ENCODE results near the gene RBM22.

Gene RBM22

GRCh38 chr5:150706776-150707390 is 6.0 kb upstream of the RBM22 start:
- Histone ChIP-seq H3K4me3 (ENCODE audit: low read depth in 1 of 2, low read length in 2 of 2) (no peak overlapping the region), H3K27ac (ENCODE audit: low read length) (no peak overlapping the region), H3K36me3 (ENCODE audit: control insufficient read depth in 1 of 2, insufficient read depth in 2 of 2, low read length in 2 of 2) (peaks cover 27 to 39% of the 10 kb centered on the region in 2 donors), H3K4me1 (ENCODE audit: control insufficient read depth in 1 of 2, insufficient read depth in 2 of 2, low read length in 2 of 2) (no peaks in the 10 kb centered on the region), H3K9me3 (ENCODE audit: control insufficient read depth in 1 of 2, low read length in 2 of 2) (no peaks in the 10 kb centered on the region), H3K27me3 (ENCODE audit: low read depth, low read length) (no peaks in the 10 kb centered on the region)

- H3K9me3 ChIP-seq (ENCODE audit: control insufficient read depth in 1 of 2, low read length in 2 of 2): no peaks in the 10 kb centered on the region
- no peak overlapping the region for H3K27ac ChIP-seq (ENCODE audit: low read length)
- no peaks in the 10 kb centered on the region for H3K27me3 ChIP-seq (ENCODE audit: low read depth, low read length)
- peaks cover 12 to 13% of the 10 kb centered on the region in 2 donors for H3K4me1 ChIP-seq (ENCODE audit: control insufficient read depth in 1 of 2, insufficient read depth in 2 of 2, low read length in 2 of 2)
- no peak overlapping the region for H3K4me3 ChIP-seq (ENCODE audit: low read depth in 1 of 2, low read length in 2 of 2)
- peaks cover 2 to 13% of the 10 kb centered on the region in 2 donors for H3K36me3 ChIP-seq (ENCODE audit: control insufficient read depth in 1 of 2, insufficient read depth in 2 of 2, low read length in 2 of 2)
Observed at GRCh38 chr5:150703762-150704161, 2.9 kb upstream of the RBM22 start.

GRCh38 chr5:150700246-150700593 is 642 bp downstream of the RBM22 start:
- Histone ChIP-seq H3K27me3 (ENCODE audit: low read depth, low read length) (no peaks in the 10 kb centered on the region), H3K4me3 (ENCODE audit: low read depth in 1 of 2, low read length in 2 of 2) (peak overlapping the region; percentile 79 to 90), H3K27ac (ENCODE audit: low read length) (peak overlapping the region; percentile 94), H3K9me3 (ENCODE audit: control insufficient read depth in 1 of 2, low read length in 2 of 2) (no peaks in the 10 kb centered on the region), H3K4me1 (ENCODE audit: control insufficient read depth in 1 of 2, insufficient read depth in 2 of 2, low read length in 2 of 2) (peaks cover 12 to 15% of the 10 kb centered on the region in 2 donors), H3K36me3 (ENCODE audit: control insufficient read depth in 1 of 2, insufficient read depth in 2 of 2, low read length in 2 of 2) (peaks cover 36% of the 10 kb centered on the region in 2 donors)

GRCh38 chr5:150694612-150695011 is 6.2 kb downstream of the RBM22 start:
- Histone ChIP-seq H3K36me3 (ENCODE audit: control insufficient read depth in 1 of 2, insufficient read depth in 2 of 2, low read length in 2 of 2) (peaks cover 83% of the 10 kb centered on the region in 2 donors), H3K4me1 (ENCODE audit: control insufficient read depth in 1 of 2, insufficient read depth in 2 of 2, low read length in 2 of 2) (peaks cover 8 to 10% of the 10 kb centered on the region in 2 donors)

GRCh38 chr5:150692276-150692675 is 8.6 kb downstream of the RBM22 start:
- H3K4me1 ChIP-seq (ENCODE audit: control insufficient read depth in 1 of 2, insufficient read depth in 2 of 2, low read length in 2 of 2): no peaks in the 10 kb centered on the region
- no peaks in the 10 kb centered on the region for H3K9me3 ChIP-seq (ENCODE audit: control insufficient read depth in 1 of 2, low read length in 2 of 2)
- peaks cover 70 to 72% of the 10 kb centered on the region in 2 donors for H3K36me3 ChIP-seq (ENCODE audit: control insufficient read depth in 1 of 2, insufficient read depth in 2 of 2, low read length in 2 of 2)
- H3K27ac ChIP-seq (ENCODE audit: low read length): no peak overlapping the region
- H3K4me3 ChIP-seq (ENCODE audit: low read depth in 1 of 2, low read length in 2 of 2): no peak overlapping the region
- no peaks in the 10 kb centered on the region for H3K27me3 ChIP-seq (ENCODE audit: low read depth, low read length)

More at GRCh38 chr5:150694612-150695011, 6.2 kb downstream of the RBM22 start:
- no peaks in the 10 kb centered on the region for H3K9me3 ChIP-seq (ENCODE audit: control insufficient read depth in 1 of 2, low read length in 2 of 2)
- no peaks in the 10 kb centered on the region for H3K27me3 ChIP-seq (ENCODE audit: low read depth, low read length)
- H3K4me3 ChIP-seq (ENCODE audit: low read depth in 1 of 2, low read length in 2 of 2): no peak overlapping the region
- no peak overlapping the region for H3K27ac ChIP-seq (ENCODE audit: low read length)

GRCh38 chr5:150690760-150691159 is 10.1 kb downstream of the RBM22 start:
- peaks cover 56 to 58% of the 10 kb centered on the region in 2 donors for H3K36me3 ChIP-seq (ENCODE audit: control insufficient read depth in 1 of 2, insufficient read depth in 2 of 2, low read length in 2 of 2)
- H3K27me3 ChIP-seq (ENCODE audit: low read depth, low read length): no peaks in the 10 kb centered on the region
- H3K4me3 ChIP-seq (ENCODE audit: low read depth in 1 of 2, low read length in 2 of 2): no peak overlapping the region
- no peak overlapping the region for H3K27ac ChIP-seq (ENCODE audit: low read length)
- H3K9me3 ChIP-seq (ENCODE audit: control insufficient read depth in 1 of 2, low read length in 2 of 2): no peaks in the 10 kb centered on the region
- no peaks in the 10 kb centered on the region for H3K4me1 ChIP-seq (ENCODE audit: control insufficient read depth in 1 of 2, insufficient read depth in 2 of 2, low read length in 2 of 2)

- Histone ChIP-seq H3K27ac (ENCODE audit: low read length) (no peak overlapping the region), H3K27me3 (ENCODE audit: low read depth, low read length) (no peaks in the 10 kb centered on the region), H3K4me1 (ENCODE audit: control insufficient read depth in 1 of 2, insufficient read depth in 2 of 2, low read length in 2 of 2) (no peaks in the 10 kb centered on the region), H3K9me3 (ENCODE audit: control insufficient read depth in 1 of 2, low read length in 2 of 2) (no peaks in the 10 kb centered on the region), H3K36me3 (ENCODE audit: control insufficient read depth in 1 of 2, insufficient read depth in 2 of 2, low read length in 2 of 2) (peaks cover 40 to 42% of the 10 kb centered on the region in 2 donors), H3K4me3 (ENCODE audit: low read depth in 1 of 2, low read length in 2 of 2) (no peak overlapping the region)
Observed at GRCh38 chr5:150689120-150689519, 11.7 kb downstream of the RBM22 start.

GRCh38 chr5:150676578-150676977 is 24.3 kb downstream of the RBM22 start:
- Histone ChIP-seq H3K36me3 (ENCODE audit: control insufficient read depth in 1 of 2, insufficient read depth in 2 of 2, low read length in 2 of 2) (peaks cover 0 to 4% of the 10 kb centered on the region in 2 donors), H3K27me3 (ENCODE audit: low read depth, low read length) (no peaks in the 10 kb centered on the region), H3K4me3 (ENCODE audit: low read depth in 1 of 2, low read length in 2 of 2) (no peak overlapping the region), H3K27ac (ENCODE audit: low read length) (no peak overlapping the region), H3K9me3 (ENCODE audit: control insufficient read depth in 1 of 2, low read length in 2 of 2) (no peaks in the 10 kb centered on the region), H3K4me1 (ENCODE audit: control insufficient read depth in 1 of 2, insufficient read depth in 2 of 2, low read length in 2 of 2) (peaks cover 0 to 10% of the 10 kb centered on the region in 2 donors)

GRCh38 chr5:150675069-150675468 is 25.8 kb downstream of the RBM22 start:
- H3K27ac ChIP-seq (ENCODE audit: low read length): no peak overlapping the region
- H3K4me1 ChIP-seq (ENCODE audit: control insufficient read depth in 1 of 2, insufficient read depth in 2 of 2, low read length in 2 of 2): peaks cover 3 to 20% of the 10 kb centered on the region in 2 donors
- H3K27me3 ChIP-seq (ENCODE audit: low read depth, low read length): no peaks in the 10 kb centered on the region
- H3K9me3 ChIP-seq (ENCODE audit: control insufficient read depth in 1 of 2, low read length in 2 of 2): no peaks in the 10 kb centered on the region
- peaks cover 0 to 4% of the 10 kb centered on the region in 2 donors for H3K36me3 ChIP-seq (ENCODE audit: control insufficient read depth in 1 of 2, insufficient read depth in 2 of 2, low read length in 2 of 2)
- no peak overlapping the region for H3K4me3 ChIP-seq (ENCODE audit: low read depth in 1 of 2, low read length in 2 of 2)

- peaks cover 0 to 4% of the 10 kb centered on the region in 2 donors for H3K36me3 ChIP-seq (ENCODE audit: control insufficient read depth in 1 of 2, insufficient read depth in 2 of 2, low read length in 2 of 2)
- H3K27me3 ChIP-seq (ENCODE audit: low read depth, low read length): no peaks in the 10 kb centered on the region
- no peak overlapping the region for H3K27ac ChIP-seq (ENCODE audit: low read length)
- no peak overlapping the region for H3K4me3 ChIP-seq (ENCODE audit: low read depth in 1 of 2, low read length in 2 of 2)
- H3K4me1 ChIP-seq (ENCODE audit: control insufficient read depth in 1 of 2, insufficient read depth in 2 of 2, low read length in 2 of 2): peaks cover 3 to 20% of the 10 kb centered on the region in 2 donors
- H3K9me3 ChIP-seq (ENCODE audit: control insufficient read depth in 1 of 2, low read length in 2 of 2): no peaks in the 10 kb centered on the region
Observed at GRCh38 chr5:150674341-150674821, 26.5 kb downstream of the RBM22 start.

GRCh38 chr5:150672884-150673275 is 28.0 kb downstream of the RBM22 start:
- H3K36me3 ChIP-seq (ENCODE audit: control insufficient read depth in 1 of 2, insufficient read depth in 2 of 2, low read length in 2 of 2): peaks cover 0 to 4% of the 10 kb centered on the region in 2 donors
- peak overlapping the region; percentile 56 to 76 for H3K4me3 ChIP-seq (ENCODE audit: low read depth in 1 of 2, low read length in 2 of 2)
- H3K27me3 ChIP-seq (ENCODE audit: low read depth, low read length): no peaks in the 10 kb centered on the region
- H3K4me1 ChIP-seq (ENCODE audit: control insufficient read depth in 1 of 2, insufficient read depth in 2 of 2, low read length in 2 of 2): peaks cover 3 to 20% of the 10 kb centered on the region in 2 donors
- H3K27ac ChIP-seq (ENCODE audit: low read length): no peak overlapping the region
- no peaks in the 10 kb centered on the region for H3K9me3 ChIP-seq (ENCODE audit: control insufficient read depth in 1 of 2, low read length in 2 of 2)

Measured in muscle layer of duodenum (tissue), 2 donors.